Umbilical cord (tissue), 2 donors: Measurements from ENCODE around the gene BAIAP2. TPM values are rescaled to one million over a fixed set of nuclear protein-coding genes. Genes with fewer than 3 reads are reported as not detected.
"Not testable (repeated sequence)": the region's sequence is repeated elsewhere in the genome, so short reads cannot be mapped to it uniquely, and the experiment has no call there.

Experiments used
- DNase-seq: peaks from one replicate; pipeline ENCODE4 v3.0.0-alpha.2; 2015; ENCODE audit warnings: low spot score
- total RNA-seq: library from RNA; depleted of rRNA; stranded (reverse); fragments of >200 nt; gene quantifications from one replicate; pipeline ENCODE4 v1.2.3, GENCODE V29; 2014; ENCODE audit warnings: low replicate concordance; ENCODE audit not compliant: insufficient read depth

The BAIAP2 gene
- total RNA-seq, 1 donor from 2014 or later: 8.4 TPM

DNA sequence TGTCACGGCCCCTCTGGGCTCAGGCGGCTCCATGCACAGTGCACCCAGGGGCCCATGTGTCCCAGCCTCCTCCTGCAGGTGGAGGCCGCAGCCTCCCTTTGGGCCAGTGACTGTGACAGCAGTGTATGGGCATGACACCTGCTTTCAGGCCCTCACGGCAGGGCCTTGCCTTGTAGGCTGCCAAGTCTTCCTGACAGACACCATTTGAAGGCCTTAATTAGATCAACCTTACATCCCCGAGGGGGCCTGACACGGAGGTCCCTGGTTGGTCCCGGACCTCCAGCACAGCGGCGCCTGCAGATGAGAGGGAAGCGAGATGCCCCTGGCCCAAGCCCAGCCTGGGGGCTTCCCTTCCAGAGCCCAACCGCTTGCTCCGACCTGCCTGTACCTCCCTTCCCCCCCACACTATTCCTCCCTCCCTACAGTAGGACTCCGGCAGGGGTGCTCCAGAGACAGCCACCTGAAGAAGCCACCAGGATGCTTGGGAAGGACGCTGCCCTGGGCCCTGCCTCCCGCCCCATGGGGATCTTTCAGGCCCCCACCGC is 31.9 kb downstream of the BAIAP2 start:
- DNase-seq: no peak

DNA sequence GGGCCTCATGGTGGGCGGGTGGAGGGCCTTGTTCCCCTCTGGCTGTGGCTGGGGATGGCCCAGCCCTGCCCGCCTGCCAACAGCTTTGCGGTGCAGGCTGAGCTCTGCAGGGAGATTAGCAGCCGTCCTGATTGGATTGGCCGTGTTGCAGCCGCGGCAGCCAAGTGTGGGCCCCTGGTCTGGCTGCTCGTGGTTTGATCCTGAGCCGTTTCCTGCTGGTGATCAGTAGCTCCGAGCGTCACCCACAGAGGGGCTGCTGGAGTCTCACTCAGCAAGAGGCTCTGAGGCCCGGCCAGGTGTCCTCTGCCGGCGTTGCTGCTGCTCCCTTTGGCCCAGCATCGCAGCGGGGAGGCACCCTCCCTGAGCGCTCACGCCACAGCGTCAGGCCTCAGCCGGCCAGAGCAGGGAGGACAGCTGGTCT is 32.5 kb downstream of the BAIAP2 start:
- no peak for DNase-seq

DNA sequence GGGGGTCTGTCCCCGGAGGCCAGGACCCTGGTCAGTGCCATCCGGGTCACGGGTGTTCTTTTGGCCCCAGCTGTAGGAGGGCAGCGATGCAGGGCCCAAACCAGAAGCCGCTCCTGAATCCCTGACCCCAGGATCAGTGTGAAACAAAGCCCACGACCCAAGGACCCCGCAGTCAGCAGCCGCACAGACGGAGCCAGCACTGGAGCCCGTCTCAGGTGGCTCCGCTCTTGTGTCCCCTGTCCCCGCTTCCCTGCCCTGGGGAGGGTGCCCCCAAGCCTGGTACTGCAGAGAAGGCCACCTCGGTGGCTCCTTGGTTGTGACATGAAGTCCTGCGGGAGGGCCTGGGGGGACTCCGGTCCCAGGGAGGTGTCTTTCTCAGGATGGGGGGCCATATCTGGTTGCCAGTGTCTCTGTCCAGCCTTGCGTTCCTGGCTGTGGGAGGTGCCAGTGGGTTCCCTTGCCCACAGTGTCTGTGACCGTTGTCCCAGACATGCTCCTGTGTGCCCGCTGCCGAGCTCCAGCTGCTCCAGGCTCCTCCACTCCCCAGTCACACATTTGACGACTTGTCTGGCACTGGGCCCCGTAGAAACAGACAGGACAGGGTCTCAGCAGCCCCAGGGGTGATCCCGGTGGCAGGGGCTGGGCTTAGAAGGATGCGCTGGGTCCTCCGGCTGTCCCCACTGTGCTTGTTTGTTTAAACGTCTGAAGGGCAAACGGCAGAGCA is 33.6 kb downstream of the BAIAP2 start:
- no peak for DNase-seq

DNA sequence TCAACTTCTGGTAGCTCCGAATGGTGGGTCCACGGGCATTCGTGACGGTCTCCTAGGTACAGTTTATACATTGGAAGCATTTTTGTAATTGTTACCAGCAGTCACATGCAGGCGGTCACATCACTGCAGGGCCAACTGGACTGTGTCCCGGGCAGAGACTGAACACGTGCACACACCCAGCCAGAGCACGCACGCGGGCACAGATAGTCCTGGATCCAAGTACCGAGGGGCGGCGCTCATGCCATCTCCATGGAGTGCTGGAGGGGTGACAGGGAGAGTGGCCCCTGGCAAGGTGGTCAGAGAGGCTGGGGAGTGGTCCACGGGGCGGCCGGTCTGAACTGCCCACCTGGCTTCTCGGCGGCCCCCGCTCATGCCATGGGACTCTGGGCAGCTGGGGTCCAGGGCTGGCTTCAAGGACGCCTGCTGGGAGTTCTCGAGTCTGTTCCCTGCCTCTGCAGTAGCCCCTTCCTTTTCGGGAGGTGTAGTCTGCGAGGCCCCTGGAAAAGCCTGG is 34.2 kb downstream of the BAIAP2 start:
- DNase-seq: no peak

DNA sequence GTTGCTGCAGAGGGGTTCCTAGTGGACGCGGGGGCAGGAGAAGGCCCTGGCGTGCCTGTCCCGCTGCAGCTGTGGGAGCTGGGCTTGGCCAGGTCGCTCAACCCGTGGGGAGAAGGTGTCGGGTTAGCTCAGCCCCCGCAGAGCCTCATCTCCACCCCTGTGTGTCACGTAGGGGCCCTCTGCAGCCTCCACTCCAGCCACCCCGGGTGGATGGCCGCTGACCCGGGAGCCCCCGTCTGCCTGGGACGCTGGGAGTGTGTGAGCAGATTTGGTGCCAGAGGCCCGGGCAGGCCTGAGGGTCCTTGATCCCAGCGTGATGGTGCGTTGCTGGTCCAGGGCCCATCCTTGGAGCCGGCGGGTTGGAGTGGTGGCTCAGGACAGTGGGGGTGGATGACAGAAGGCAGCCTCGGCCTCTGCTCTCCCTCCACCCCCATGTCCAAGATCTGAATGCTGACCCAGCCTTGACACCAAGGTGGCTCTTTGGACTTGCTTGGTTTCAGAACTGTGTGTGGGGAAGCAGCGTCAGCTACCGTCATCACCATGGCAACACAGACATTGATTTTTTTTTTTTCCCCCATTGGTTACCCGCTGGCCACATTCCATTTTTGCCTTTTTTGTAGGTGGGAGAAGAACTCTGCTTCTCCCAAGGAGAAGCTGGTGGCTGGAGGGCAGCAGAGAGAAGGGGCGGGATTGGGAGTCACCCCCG is 35.7 kb downstream of the BAIAP2 start:
- DNase-seq: no peak

DNA sequence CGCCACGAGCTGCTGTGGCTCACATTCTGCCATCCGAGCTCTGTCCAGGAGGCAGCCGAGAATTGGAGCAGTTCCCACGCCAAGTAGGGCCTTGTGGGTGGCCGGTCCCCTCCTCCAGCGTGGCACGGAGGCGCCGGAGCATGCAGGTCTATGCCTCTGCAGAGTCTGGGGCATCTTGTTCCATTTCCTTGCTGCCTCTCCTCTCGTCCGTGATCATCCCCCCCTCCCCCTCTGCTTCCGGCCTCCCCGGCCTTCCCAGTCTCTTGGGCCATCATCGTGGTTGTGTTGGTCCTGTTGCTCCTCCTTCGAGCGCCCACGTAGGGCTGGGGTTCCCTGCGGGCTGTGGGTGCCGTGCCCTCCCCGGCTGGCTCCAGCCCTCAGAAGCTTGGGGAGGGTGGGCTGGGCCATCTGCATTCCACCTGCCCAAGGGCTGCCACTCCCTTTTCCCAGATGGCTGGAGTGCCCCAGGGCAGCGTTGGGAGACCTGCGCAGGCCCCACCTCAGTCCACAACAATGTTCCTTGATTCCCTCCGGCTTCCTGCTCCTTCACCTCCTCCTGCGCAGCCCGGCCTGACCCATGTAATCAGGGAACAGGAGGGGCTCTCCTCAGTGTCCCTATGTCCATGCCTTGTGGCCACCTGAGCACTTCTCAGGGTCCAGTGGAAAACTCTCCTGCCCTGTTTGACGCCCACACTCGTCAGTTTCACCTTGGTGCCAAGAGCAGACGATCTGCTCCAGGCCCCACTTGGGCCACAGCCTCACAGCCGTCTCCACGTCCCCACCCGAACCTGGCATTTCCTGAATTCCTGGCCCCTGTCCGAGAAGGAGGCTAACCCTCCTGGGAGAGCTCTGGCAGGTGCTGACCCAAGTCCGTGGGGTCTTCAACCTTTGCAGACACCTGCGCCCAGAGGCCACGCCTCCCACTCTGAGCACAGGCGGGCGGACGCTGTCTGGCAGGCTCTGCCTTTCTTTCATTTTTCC is 37.1 kb downstream of the BAIAP2 start:
- no peak for DNase-seq

DNA sequence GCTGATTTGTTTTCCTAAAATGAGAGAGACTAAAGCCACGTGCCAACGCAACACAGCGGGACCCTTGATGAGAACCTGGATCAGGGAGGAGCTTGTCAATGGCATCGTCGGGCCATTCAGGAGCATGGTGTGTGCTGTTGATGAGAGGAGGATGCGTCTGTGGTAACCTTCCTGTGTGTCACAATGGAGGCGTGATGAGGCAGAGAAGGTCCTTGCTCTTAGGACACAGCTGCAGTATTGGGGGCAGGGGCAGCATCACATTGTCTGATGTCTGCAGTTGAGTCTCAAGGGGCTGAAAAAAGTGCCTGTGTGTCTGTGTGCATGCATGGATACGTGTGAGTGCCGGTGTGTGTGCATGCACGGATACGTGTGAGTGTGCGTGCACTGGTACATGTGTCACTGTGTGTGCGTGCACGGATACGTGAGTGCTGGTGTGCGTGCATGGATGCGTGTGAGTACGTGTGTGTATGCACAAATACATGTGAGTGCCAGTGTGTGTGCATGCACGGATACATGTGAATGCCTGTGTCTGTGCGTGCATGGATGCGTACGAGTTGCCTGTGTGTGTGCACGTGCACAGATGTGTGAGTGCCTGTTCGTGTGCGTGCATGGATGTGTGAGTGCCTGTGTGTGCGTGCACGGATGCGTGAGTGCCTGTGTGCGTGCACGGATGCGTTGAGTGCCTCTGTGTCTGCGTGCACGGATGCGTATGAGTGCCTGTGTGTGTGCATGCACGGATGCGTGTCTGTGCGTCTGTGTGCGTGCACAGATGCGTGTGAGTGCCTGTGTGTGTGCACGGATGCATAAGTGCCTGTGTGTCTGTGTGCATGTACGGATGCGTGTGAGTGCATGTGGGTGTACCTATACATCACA is 39.3 kb downstream of the BAIAP2 start:
- DNase-seq: no peak

DNA sequence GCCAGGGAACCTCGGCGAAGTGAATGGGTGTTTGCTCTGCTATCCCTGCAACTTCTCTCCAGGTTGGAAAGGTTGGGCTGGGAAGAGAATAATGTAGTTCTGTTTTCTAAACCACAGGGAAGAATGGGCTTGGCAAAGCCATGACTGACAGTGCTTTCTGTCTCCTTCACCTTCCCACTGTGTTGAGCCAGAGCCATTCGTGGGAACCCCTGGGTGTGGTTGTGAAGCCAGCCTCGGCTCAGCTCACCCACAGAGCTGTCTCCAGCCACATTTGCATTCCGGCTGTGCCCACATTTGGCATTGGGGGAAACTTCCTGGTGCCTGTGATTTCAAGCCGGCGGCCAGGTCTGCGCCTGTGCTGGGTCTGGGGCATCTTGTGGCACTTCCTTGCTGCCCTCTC is 39.9 kb downstream of the BAIAP2 start:
- DNase-seq: no peak

DNA sequence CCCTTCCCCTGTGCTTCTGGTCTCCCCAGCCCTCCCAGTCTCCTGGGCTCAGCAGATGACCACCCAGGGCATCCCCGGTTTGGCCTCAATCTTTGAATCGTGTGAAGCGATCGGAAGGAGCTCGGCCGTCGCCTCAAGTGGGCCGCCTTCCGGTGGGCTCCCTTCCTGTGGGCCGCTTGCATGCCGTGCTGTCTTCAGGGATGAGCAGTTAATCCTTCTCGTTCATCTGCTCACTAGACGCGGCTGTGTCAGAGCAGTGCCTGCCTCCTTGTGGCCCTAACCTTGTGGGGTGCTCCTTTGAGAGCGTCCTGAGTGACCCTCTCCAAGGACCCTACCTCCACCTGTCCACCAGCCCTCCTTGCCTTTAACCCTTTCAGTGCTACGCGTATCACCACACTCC is 40.4 kb downstream of the BAIAP2 start:
- DNase-seq: no peak

DNA sequence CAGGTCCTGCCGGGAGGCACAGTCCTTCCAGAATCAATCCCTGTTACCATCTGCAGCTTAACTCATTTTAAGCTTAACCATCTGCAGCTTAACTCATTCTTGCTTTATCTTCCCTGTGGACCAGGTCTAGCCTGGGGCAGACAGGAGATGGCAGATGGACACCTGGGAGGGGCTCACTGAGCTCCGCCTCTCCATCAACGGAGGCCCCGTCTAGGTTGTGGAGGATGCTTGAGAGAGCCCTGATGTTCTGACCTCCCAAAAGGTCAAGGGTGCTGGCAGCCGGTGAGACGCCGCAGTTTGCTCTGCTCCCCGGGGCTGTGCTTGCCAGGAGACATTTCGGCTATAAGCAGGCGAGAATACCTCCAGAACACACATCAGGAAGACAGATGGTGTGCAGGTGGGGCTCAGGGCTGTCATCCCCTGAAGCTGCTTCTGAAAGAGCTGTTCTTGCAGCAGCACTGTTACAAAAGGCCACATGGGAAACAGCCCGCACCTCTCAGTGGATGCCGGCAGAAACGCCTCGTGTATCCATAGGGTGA is 41.3 kb downstream of the BAIAP2 start:
- no peak for DNase-seq

DNA sequence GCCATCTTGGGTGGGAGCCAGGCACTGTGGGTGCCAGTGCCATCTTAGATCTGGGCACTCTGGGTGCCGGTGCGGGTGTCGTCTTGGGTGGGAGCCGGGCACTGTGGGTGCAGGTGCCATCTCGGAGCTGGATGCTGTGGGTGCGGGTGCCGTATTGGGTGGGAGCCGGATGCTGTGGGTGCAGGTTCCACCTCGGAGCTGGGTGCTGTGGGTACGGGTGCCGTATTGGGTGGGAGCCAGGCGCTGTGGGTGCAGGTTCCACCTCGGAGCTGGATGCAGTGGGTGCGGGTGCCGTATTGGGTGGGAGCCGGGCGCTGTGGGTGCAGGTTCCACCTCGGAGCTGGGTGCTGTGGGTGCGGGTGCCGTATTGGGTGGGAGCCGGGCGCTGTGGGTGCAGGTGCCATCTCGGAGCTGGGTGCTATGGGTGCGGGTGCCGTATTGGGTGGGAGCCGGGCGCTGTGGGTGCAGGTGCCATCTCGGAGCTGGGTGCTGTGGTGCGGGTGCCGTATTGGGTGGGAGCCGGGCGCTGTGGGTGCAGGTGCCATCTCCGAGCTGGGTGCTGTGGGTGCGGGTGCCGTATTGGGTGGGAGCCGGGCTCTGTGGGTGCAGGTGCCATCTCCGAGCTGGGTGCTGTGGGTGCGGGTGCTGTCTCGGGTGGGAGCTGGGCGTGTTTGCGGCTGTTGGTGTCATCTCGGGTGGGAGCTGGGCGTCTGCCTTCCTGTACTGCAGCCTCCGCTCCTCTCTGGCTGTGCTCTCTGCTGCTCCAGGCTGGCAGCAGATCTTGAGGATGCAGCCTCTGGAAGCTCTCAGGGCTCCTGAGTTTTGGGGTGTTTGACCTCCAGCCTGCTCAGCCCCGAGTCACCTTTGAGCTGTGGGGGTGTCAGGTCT is 43.3 kb downstream of the BAIAP2 start:
- not testable (repeated sequence) for DNase-seq

DNA sequence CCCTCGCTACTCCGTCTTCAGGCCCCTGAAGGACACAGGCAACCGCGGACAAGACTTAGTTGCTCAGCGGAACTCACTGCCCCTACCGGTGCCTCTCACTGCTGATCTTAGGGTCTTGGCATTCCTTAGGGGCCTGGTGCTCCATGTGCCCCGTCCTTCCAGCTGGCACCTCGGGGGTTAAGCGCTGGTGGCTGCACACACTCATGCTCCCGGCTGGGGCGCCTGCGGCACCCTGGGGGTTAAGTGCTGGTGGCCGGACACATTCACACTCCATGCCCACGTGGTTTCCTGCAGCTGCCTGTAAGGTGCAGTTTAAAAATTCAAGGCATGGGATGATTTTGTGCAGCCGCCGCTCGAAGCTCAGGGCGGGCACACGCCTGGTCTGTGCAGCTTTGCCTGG is 45.1 kb downstream of the BAIAP2 start:
- no peak for DNase-seq

DNA sequence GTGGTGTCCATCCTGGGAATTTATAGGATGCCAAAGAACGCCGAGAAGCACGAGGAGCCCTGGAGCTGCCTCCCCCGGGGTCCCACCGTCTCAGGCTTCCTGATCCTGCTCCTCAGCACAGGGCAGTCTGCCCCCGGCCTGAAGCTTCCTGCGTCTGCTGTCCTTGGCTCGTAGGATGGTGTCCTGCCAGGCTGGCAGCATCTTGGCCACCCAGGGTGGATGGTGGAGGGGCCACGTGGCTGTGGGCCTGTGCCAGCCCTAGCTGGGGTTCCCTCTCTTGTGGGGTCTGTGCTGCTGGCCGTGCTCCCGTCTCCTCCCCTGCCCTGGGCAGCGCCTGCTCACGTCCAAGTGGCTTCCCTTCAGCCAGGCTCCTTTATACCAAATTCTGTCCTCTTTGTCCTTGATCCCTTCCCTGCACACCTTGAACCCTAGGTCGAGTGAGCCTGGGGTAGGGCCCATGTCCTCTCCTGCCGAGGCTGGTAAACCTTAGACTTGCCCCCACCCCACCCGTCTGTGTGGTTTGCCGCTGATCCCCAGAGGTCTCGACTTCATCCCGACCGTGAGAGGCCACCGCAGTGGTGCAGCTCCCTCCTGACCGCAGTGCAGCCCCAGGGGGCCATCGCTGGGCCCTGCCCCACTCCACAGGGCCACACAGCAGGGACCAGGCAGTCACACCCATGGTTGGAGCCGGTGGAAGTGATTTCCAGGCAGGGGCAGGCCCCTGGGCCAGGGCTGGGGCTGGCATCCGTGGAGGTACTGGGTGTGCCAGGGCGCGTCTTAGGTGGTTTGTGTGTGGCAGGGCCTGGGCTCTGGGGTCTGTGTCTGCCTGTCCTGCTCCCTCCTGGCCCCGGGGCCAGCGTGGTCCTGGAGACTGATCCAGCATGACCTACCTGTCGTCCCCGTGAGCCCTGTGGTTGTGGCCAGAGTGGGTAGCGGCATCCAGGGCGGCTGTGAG is 46.5 kb downstream of the BAIAP2 start:
- DNase-seq: no peak

DNA sequence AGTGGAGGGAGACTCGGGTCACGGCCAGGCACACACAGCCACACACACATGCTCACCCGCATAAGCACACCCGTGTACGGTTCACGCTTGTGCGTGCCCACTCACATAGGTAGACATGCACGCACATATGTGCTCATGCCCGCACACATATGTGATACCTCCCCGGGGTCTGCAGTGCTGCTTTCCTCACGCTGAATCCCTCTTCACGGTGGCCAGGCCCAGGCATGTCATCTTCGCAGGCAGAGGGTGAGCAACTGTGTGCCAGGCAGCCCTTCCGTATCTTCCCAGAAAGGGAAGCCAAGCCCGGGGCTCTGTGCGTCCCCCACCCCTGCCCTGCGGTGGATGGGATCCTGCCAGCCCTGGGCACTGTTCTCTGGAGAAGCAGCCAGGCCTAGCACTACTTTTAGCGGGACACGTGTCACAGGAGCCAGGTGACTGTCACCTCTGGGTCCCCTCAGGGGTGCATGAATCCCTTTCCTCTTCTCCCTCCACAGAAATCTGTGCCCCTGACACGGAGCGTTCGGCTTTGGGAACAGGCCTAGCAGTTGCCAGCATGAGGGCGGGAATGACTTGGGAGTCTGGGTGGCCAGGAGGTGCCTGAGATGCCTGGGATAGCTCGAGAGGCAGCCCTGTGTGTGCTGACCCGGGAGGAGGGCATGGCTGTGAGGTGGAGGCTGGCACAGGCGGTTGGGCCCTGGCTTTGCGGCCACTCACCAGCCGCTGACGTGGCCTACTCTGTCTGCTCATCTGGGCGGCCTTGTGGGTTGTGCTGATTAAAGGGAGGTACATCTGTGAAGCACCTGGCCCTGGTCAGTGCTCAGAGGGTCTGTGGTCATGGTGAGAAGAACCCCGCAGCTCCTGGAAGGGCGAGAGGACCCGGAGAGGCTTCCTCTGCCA is 47.5 kb downstream of the BAIAP2 start:
- no peak for DNase-seq

DNA sequence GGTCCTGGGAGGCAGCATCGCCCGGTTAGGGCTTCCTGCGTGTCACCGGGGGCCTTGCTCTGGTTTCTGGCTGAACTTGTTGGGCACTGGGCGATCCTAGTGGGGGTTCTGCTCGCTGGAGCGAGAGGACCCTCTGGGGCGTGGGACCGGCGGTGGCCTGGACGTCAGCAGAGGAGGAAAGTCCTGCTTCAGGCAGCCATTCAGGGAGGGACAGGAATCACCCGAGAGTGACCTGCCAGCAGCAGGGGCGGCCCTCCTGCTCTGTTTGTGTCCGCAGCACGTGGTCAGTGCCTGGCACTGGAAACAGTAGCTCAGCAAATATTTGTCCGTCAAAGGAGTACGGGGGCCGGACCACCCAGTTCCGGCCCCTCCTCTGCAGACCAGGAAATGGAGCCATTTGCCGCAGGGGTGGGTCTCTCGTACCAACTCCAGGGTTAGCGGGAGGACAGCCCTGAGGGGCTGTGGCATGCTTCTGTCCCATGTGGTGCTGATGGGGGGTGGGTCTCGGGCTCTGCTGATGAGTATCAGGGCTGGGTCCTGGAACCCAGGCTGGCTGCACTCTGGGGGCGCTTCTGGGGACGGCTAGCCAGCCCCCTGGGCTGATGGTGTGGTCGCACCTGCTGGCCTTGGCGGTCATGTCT is 48.3 kb downstream of the BAIAP2 start:
- peak; percentile 29 for DNase-seq

DNA sequence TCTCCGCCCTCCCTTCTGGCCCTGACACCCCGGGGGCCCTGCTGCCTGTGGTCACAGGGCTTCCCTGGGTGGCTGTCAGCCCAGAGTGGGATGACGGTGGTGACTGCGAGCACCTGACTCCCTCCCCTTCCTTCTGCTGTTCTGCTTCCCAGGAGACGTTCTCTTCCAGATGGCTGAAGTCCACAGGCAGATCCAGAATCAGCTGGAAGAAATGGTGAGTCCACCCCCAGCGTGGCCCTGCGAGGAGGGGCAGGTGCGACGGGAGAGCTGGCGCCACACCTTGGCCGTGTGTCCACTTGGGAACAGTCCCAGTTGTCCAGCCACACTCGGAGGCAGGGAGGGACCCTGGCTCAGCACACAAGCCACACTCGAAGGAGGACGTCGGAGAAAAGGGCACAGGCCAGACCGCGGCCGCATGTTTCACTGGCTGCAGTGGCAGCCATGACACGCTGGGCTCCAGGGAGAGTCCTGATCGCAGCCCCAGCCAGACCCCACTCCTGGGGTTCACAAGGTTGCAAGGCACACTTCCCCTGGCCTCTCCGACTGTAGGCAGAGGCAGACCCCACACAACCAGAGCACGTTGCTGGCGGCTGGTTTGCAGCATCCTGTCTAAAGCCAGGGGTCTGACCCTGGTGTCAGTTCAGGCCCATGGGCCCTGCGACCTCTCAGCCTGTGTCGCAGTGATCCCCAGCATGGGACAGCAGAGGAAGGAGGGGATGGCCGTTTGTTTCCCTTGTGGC is 49.9 kb downstream of the BAIAP2 start:
- DNase-seq: no peak
